Activated CD4-positive, alpha-beta T cell treated with anti-CD3 and anti-CD28 coated beads, Interleukin-2, Interleukin-6, amounts not matched to agents 100 ng/mL and 50 ng/mL, durations not matched to agents 16 hours and 8 hours (primary cell): ENCODE results near the gene KASH5.
A peak's percentile ranks its signal among the peaks of the same experiment; 100 is the strongest.

Experiments
- DNase-seq: peaks from one replicate; pipeline ENCODE4 v3.0.0-alpha.2; 2020

KASH5 gene

GRCh38 chr19:49398001-49398615 lies 10.1 kb downstream of the KASH5 start:
- no peak for DNase-seq

GRCh38 chr19:49398931-49399330 lies 10.9 kb downstream of the KASH5 start:
- DNase-seq: no peak

- DNase-seq: no peak
Observed at GRCh38 chr19:49400029-49400428, 12.0 kb downstream of the KASH5 start.

- no peak for DNase-seq
Observed at GRCh38 chr19:49403404-49404187, 15.5 kb downstream of the KASH5 start.

GRCh38 chr19:49407079-49407478 lies 19.0 kb downstream of the KASH5 start:
- no peak for DNase-seq

- DNase-seq: no peak
Observed at GRCh38 chr19:49407482-49408015, 19.5 kb downstream of the KASH5 start.

GRCh38 chr19:49408816-49409440 lies 20.9 kb downstream of the KASH5 start:
- DNase-seq: no peak

- peak; percentile 48 for DNase-seq
Observed at GRCh38 chr19:49409441-49410029, 21.5 kb downstream of the KASH5 start.

GRCh38 chr19:49411681-49412326 lies 23.8 kb downstream of the KASH5 start:
- DNase-seq: no peak

GRCh38 chr19:49413348-49413747 lies 25.3 kb downstream of the KASH5 start:
- DNase-seq: no peak

GRCh38 chr19:49414256-49414655 lies 26.2 kb downstream of the KASH5 start:
- no peak for DNase-seq

- DNase-seq: no peak
Observed at GRCh38 chr19:49415102-49415809, 27.2 kb downstream of the KASH5 start.

- DNase-seq: no peak
Observed at GRCh38 chr19:49415810-49416200, 27.8 kb downstream of the KASH5 start.

- DNase-seq: no peak
Observed at GRCh38 chr19:49417088-49417487, 29.0 kb downstream of the KASH5 start.

- DNase-seq: no peak
Observed at GRCh38 chr19:49418511-49418910, 30.5 kb downstream of the KASH5 start.

GRCh38 chr19:49419173-49419572 lies 31.1 kb downstream of the KASH5 start:
- no peak for DNase-seq

GRCh38 chr19:49420227-49420626 lies 32.2 kb downstream of the KASH5 start:
- DNase-seq: no peak

- DNase-seq: peak; percentile 43
Observed at GRCh38 chr19:49421039-49421877, 33.2 kb downstream of the KASH5 start.

- DNase-seq: no peak
Observed at GRCh38 chr19:49421878-49422202, 33.8 kb downstream of the KASH5 start.

- peak; percentile 58 for DNase-seq
Observed at GRCh38 chr19:49422407-49423070, 34.5 kb downstream of the KASH5 start.
